ENCODE results near the gene BCL11B. TPM values are rescaled to one million over a fixed set of nuclear protein-coding genes. Genes with fewer than 3 reads are reported as not detected.

Gene BCL11B
- total and polyA plus RNA-seq, 10 of the 15 experiments (the other 5 are each of a cell fraction or from before 2014, with no cell fraction given): 0.38 to 5.5 (median 1.3) TPM

DNA sequence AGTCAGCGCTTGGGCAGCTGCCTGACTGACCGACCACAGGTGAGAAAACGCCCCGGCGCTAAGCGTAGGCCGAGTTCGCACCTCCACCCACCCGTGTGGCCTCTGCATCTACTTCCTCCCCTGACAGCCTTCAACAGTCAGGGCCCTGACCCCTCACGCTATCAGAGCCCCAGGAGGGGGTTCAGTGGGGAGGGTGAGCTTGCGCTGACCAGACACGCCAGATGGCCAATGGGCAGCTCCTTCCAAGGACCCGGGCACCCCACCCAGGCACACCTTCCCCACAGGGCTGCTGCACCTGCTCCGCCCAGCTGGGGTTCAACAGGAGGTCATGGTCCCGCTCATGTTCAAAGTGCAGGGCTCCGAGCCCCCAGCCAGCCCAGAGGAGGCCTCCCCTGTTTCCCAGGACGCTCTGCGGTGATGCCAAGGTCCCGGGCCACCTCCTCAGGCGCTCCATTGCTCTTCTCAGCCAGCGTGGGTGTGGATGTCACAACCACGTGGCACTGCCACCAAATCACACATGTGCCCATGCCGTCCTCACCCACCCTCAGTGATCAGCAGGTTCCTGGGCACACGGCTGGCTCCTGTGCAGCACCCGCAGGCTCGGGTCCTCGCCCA lies 48.7 kb upstream of the BCL11B start (continued):
- TF ChIP-seq E2F8 (IDR thresholded peaks at IDR 0.05; ENCODE audit: low read depth, partially characterized antibody) (no peak), SMAD5 (IDR thresholded peaks at IDR 0.05; ENCODE audit: low read depth) (no peak), SMARCA5 (IDR thresholded peaks at IDR 0.05) (no peak), KDM1A (IDR thresholded peaks at IDR 0.05; ENCODE audit: borderline replicate concordance) (no peak), ZNF217 (IDR thresholded peaks at IDR 0.05) (no peak), ASH2L (IDR thresholded peaks at IDR 0.05; ENCODE audit: borderline replicate concordance, low read depth) (no peak)

DNA sequence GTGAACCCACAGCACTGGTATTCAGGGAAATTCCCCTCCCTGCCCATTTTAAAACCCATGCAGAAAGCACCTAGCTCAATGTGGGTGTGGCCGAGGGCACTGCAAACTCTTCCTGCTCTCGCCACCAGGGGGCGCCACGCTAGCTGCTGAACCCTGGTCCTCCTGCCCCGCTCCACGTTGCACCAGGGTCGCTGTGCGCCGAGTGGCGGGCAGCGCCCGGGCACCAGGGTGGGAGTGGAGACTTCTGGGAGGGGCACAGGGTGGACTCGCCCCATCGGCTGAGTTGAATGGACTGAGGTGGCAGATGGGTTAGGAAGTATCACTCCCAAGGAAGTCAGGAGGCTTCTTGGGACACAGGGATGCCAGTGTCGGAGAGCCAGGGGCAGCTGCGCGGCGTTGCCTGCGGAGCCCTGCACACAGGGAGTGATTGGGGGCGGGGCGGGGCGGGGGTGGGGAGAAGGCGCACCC lies 48.1 kb upstream of the BCL11B start:
- Histone ChIP-seq H3K27ac (ENCODE audit: control insufficient read depth, insufficient read depth) (no peak overlapping the region), H3K27me3 (replicated peaks in 1 of 2; ENCODE audit: control insufficient read depth in 2 of 2, insufficient read depth in 2 of 2, low read length in 1 of 2) (no peaks in the 10 kb centered on the region), H3K4me3 (no peak overlapping the region), H3K4me2 (ENCODE audit: control insufficient read depth, insufficient read depth) (peak overlapping the region; percentile 22; the same call in 1 of the 2 replicates), H4K20me1 (ENCODE audit: control insufficient read depth, insufficient read depth) (no peaks in the 10 kb centered on the region), H3K79me2 (ENCODE audit: control insufficient read depth, insufficient read depth, low read length) (no peaks in the 10 kb centered on the region), H3K4me1 (ENCODE audit: control insufficient read depth, insufficient read depth, low read length) (peaks cover 6% of the 10 kb centered on the region), H3K9ac (ENCODE audit: control insufficient read depth, insufficient read depth, low read length) (no peak overlapping the region), H3K36me3 (ENCODE audit: control insufficient read depth in 2 of 2, insufficient read depth in 2 of 2, low read length in 1 of 2) (no peaks in the 10 kb centered on the region), H2AFZ (ENCODE audit: control insufficient read depth, low read depth, low read length) (no peak overlapping the region; the same call in 1 of the 2 replicates), H3K9me3 (replicated peaks; ENCODE audit: control insufficient read depth, insufficient read depth, low read length) (no peaks in the 10 kb centered on the region)
- CTCF ChIA-PET: interaction anchor here (0.7 to 2.1 kb wide), 18 partner anchors 9 to 104 kb away, joined by 3 to 27 read pairs (median 4); no protein-coding TSS in a partner anchor
- RAD21 ChIA-PET (ENCODE audit: unreplicated experiment): interaction anchor here (0.7 to 1.5 kb wide), 4 partner anchors 33 to 96 kb away, joined by 3 to 11 read pairs (median 6); no protein-coding TSS in a partner anchor
- DNase-seq (ENCODE audit: low read depth, low spot score) (peak; percentile 39), FAIRE-seq (peak; percentile 83), ATAC-seq (peak; percentile 92)
- intact Hi-C loops (cut with micrococcal nuclease; ENCODE audit: unreplicated experiment) (loop anchor here (2.0 kb wide), 1 partner anchor 95 kb away; no protein-coding TSS in a partner anchor), in situ Hi-C loops (cut with MboI) (no loop called here)
- POLR2A ChIA-PET: no interaction called here
- SMC1A ChIA-PET (ENCODE audit: uncharacterized antibody, unreplicated experiment): interaction anchor here (0.7 to 1.2 kb wide), 5 partner anchors 17 to 96 kb away, joined by 3 to 12 read pairs (median 3); no protein-coding TSS in a partner anchor
- no TSS peak for BruUV-seq (replicated peaks)
- WGBS (ENCODE audit: insufficient coverage, insufficient replicate concordance, low lambda C conversion rate, missing lambda C conversion rate): 8% methylated on average over 15 of the region's 23 CpGs
- TF ChIP-seq STAT1 (conservative IDR thresholded peaks at IDR 0.05): no peak
- TF ChIP-seq TCF3 (IDR thresholded peaks at IDR 0.05; ENCODE audit: borderline replicate concordance, insufficient read depth, low read depth, low read length): no peak
- TF ChIP-seq, protein P1, sequence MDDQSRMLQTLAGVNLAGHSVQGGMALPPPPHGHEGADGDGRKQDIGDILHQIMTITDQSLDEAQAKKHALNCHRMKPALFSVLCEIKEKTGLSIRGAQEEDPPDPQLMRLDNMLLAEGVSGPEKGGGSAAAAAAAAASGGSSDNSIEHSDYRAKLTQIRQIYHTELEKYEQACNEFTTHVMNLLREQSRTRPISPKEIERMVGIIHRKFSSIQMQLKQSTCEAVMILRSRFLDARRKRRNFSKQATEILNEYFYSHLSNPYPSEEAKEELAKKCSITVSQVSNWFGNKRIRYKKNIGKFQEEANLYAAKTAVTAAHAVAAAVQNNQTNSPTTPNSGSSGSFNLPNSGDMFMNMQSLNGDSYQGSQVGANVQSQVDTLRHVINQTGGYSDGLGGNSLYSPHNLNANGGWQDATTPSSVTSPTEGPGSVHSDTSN (IDR thresholded peaks at IDR 0.05; ENCODE audit: insufficient replicate concordance, low read depth, low read length): no peak
- TF ChIP-seq RAD21 (IDR thresholded peaks at IDR 0.05; ENCODE audit: insufficient read depth, low read depth, low read length): peak; percentile 33
- TF ChIP-seq, protein P2, sequence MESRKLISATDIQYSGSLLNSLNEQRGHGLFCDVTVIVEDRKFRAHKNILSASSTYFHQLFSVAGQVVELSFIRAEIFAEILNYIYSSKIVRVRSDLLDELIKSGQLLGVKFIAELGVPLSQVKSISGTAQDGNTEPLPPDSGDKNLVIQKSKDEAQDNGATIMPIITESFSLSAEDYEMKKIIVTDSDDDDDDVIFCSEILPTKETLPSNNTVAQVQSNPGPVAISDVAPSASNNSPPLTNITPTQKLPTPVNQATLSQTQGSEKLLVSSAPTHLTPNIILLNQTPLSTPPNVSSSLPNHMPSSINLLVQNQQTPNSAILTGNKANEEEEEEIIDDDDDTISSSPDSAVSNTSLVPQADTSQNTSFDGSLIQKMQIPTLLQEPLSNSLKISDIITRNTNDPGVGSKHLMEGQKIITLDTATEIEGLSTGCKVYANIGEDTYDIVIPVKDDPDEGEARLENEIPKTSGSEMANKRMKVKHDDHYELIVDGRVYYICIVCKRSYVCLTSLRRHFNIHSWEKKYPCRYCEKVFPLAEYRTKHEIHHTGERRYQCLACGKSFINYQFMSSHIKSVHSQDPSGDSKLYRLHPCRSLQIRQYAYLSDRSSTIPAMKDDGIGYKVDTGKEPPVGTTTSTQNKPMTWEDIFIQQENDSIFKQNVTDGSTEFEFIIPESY (IDR thresholded peaks at IDR 0.05): no peak
- TF ChIP-seq PAX5 (IDR thresholded peaks at IDR 0.05; ENCODE audit: borderline replicate concordance, low read depth, low read length): 0 out of 2 replicates have a peak, but pooled peaks have one; percentile 15
- no peak for TF ChIP-seq CHD2 (IDR thresholded peaks at IDR 0.05; ENCODE audit: borderline replicate concordance, low read depth, low read length)
